SK-N-SH (cell line): ENCODE results near the gene KLHL12. TPM values are rescaled to one million over a fixed set of nuclear protein-coding genes. Genes with fewer than 3 reads are reported as not detected.

Source experiments
- CTCF ChIA-PET: fragments of 300-600, 350-600 bp; formaldehyde crosslinking; extraction: SDS; loops from one replicate; lab custom pipeline; 2021; lab: Yijun Ruan, JAX
- POLR2A ChIA-PET: fragments of 350-600 bp; sonication (Branson Sonifier 250); formaldehyde crosslinking; extraction: SDS; loops from one replicate; lab custom pipeline; 2020; ENCODE audit warnings: antibody characterized with exemption, inconsistent platforms; lab: Yijun Ruan, JAX
- DNase-seq: peaks from one replicate; pipeline ENCODE4 v3.0.0; 2012
- H2AFZ ChIP-seq: fragments of 200-600 bp; sonication (generic); 2 replicates; pipeline ENCODE4 v1.8.1; 2016; ENCODE audit warnings: antibody characterized with exemption, mild to moderate bottlenecking, low read depth
- H3F3A ChIP-seq: fragments of 200-600 bp; sonication (generic); replicated peaks from 2 replicates; pipeline ENCODE3; 2016; ENCODE audit warnings: antibody characterized with exemption, mild to moderate bottlenecking; ENCODE audit not compliant: insufficient read depth
- H3K27ac ChIP-seq, 2 experiments: fragments of 200-500 bp in 1 of 2; fragments of 200-600 bp in 1 of 2; sonication (Bioruptor generic) in 1 of 2; sonication (generic), shearing (Covaris generic) in 1 of 2; 2 replicates each; pipeline versions ENCODE4 v1.5.1 to v1.6.1; 2014 to 2016; ENCODE audit warnings: low read depth in 2 of 2, inconsistent platforms in 1 of 2, low read length in 1 of 2, mild to moderate bottlenecking in 1 of 2, mixed read lengths in 1 of 2
- H3K27me3 ChIP-seq: fragments of 200-600 bp; sonication (generic), shearing (Covaris generic); 2 replicates; pipeline ENCODE4 v1.6.1; 2016; ENCODE audit warnings: mixed run types; ENCODE audit not compliant: insufficient read depth
- H3K36me3 ChIP-seq, 2 experiments: fragments of 200-500 bp in 1 of 2; fragments of 200-600 bp in 1 of 2; sonication (Bioruptor generic) in 1 of 2; sonication (generic) in 1 of 2; replicated peaks in 1 of 2; 2 replicates each; pipeline versions ENCODE3 to v1.5.1; 2014 to 2016; ENCODE audit warnings: low read length in 1 of 2, mild to moderate bottlenecking in 1 of 2; ENCODE audit not compliant: insufficient read depth in 2 of 2, control insufficient read depth in 1 of 2
- H3K4me1 ChIP-seq, 2 experiments: fragments of 200-500 bp in 1 of 2; fragments of 200-600 bp in 1 of 2; sonication (Bioruptor generic) in 1 of 2; sonication (generic), shearing (Covaris generic) in 1 of 2; 2 replicates each; pipeline versions ENCODE4 v1.5.1 to v1.6.1; 2014 to 2016; ENCODE audit warnings: low read depth in 1 of 2, low read length in 1 of 2, mixed run types in 1 of 2; ENCODE audit not compliant: insufficient read depth in 2 of 2, control insufficient read depth in 1 of 2
- H3K4me2 ChIP-seq: fragments of 200-600 bp; sonication (generic), shearing (Covaris generic); 2 replicates; pipeline ENCODE4 v1.6.1; 2017; ENCODE audit warnings: mixed run types
- H3K4me3 ChIP-seq, 2 experiments: fragments of 200-500 bp in 1 of 2; fragments of 200-600 bp in 1 of 2; sonication (Bioruptor generic) in 1 of 2; sonication (generic), shearing (Covaris generic) in 1 of 2; 2 replicates each; pipeline versions ENCODE4 v1.5.1 to v1.8.1; 2014 to 2016; ENCODE audit warnings: low read depth in 2 of 2, inconsistent platforms in 1 of 2, low read length in 1 of 2, mild to moderate bottlenecking in 1 of 2, mixed read lengths in 1 of 2, moderate library complexity in 1 of 2
- H3K79me2 ChIP-seq: fragments of 200-600 bp; sonication (generic); 2 replicates; pipeline ENCODE4 v1.8.1; 2017; ENCODE audit warnings: mild to moderate bottlenecking; ENCODE audit not compliant: insufficient read depth
- H3K9ac ChIP-seq: fragments of 200-600 bp; sonication (generic); 2 replicates; pipeline ENCODE4 v1.6.1; 2017; ENCODE audit warnings: mixed run types
- H3K9me2 ChIP-seq: fragments of 200-600 bp; sonication (generic); 2 replicates; pipeline ENCODE4 v1.6.1; 2017; ENCODE audit warnings: mixed run types
- H3K9me3 ChIP-seq: fragments of 200-600 bp; sonication (generic); 2 replicates; pipeline ENCODE4 v1.6.1; 2017; ENCODE audit warnings: mixed run types, mild to moderate bottlenecking, moderate library complexity
- H4K20me1 ChIP-seq: fragments of 200-600 bp; sonication (generic); 2 replicates; pipeline ENCODE4 v1.6.1; 2017; ENCODE audit warnings: mild to moderate bottlenecking, mixed run types; ENCODE audit not compliant: insufficient read depth
- CHD2 ChIP-seq: fragments of 150-350 bp; IDR thresholded peaks from 2 replicates; pipeline ENCODE4 v1.6.1; 2018; ENCODE audit warnings: low read length; ENCODE audit not compliant: partially characterized antibody
- ELF1 ChIP-seq: IDR thresholded peaks from 2 replicates; pipeline ENCODE4 v1.4.0; 2012
- EP300 ChIP-seq, 2 experiments: IDR thresholded peaks; 2 replicates each; pipeline versions ENCODE4 v1.4.0 to v1.6.1; 2012; ENCODE audit warnings: borderline replicate concordance in 1 of 2, low read depth in 1 of 2, low read length in 1 of 2
- FOSL2 ChIP-seq: IDR thresholded peaks from 2 replicates; pipeline ENCODE4 v1.4.0; 2012; ENCODE audit warnings: low read depth, mild to moderate bottlenecking, moderate library complexity, borderline replicate concordance
- FOXM1 ChIP-seq: IDR thresholded peaks from 2 replicates; pipeline ENCODE4 v1.4.0; 2012; ENCODE audit warnings: low read depth, mild to moderate bottlenecking
- JUND ChIP-seq: IDR thresholded peaks from 2 replicates; pipeline ENCODE4 v1.4.0; 2012
- MXI1 ChIP-seq: IDR thresholded peaks from 2 replicates; pipeline ENCODE4 v1.6.1; 2012; ENCODE audit warnings: mild to moderate bottlenecking, low read depth, low read length, improper control_type of control experiment
- NRF1 ChIP-seq: IDR thresholded peaks from 2 replicates; pipeline ENCODE4 v1.6.1; 2012; ENCODE audit warnings: low read depth, mild to moderate bottlenecking, low read length
- RAD21 ChIP-seq: IDR thresholded peaks from 2 replicates; pipeline ENCODE4 v1.6.1; 2012; ENCODE audit warnings: mild to moderate bottlenecking, low read length
- RXRA ChIP-seq: IDR thresholded peaks from 2 replicates; pipeline ENCODE4 v1.4.0; 2012; ENCODE audit warnings: low read depth, mild to moderate bottlenecking, borderline replicate concordance
- TAF1 ChIP-seq: IDR thresholded peaks from 2 replicates; pipeline ENCODE4 v1.6.1; 2012; ENCODE audit warnings: low read depth, mild to moderate bottlenecking, low read length, moderate library complexity, borderline replicate concordance
- TCF12 ChIP-seq: IDR thresholded peaks from 2 replicates; pipeline ENCODE4 v1.4.0; 2012
- YY1 ChIP-seq: IDR thresholded peaks from 2 replicates; pipeline ENCODE4 v1.4.0; 2012; ENCODE audit warnings: low read depth, mild to moderate bottlenecking
- WGBS: methylation state at CpG from one replicate; pipeline ENCODE4 v1.1.6; 2017; ENCODE audit warnings: low lambda C conversion rate; 5-methylcytosine and 5-hydroxymethylcytosine counted together
- polyA plus RNA-seq, 3 experiments: library from polyadenylated mRNA; depleted of rRNA; stranded (reverse); fragments of >200 nt; gene quantifications; 2 replicates each; pipeline ENCODE4 v1.2.3, GENCODE V29; 2012
- TF ChIP-seq, protein P1 (sequence below): IDR thresholded peaks from 2 replicates; pipeline ENCODE4 v1.4.0; 2012; ENCODE audit warnings: low read depth
- TF ChIP-seq, protein P2 (sequence below): fragments of 150-350 bp; IDR thresholded peaks from 2 replicates; pipeline ENCODE4 v1.6.1; 2017; ENCODE audit warnings: antibody characterized with exemption, low read length, low read depth, borderline replicate concordance
- TF ChIP-seq, protein P3 (sequence below): IDR thresholded peaks from 2 replicates; pipeline ENCODE4 v1.4.0; 2012; ENCODE audit warnings: low read depth, borderline replicate concordance
- TF ChIP-seq, protein P4 (sequence below): fragments of 200-600 bp; sonication (generic); IDR thresholded peaks from 2 replicates; pipeline ENCODE4 v1.6.1; 2017; ENCODE audit warnings: antibody characterized with exemption, mild to moderate bottlenecking, moderate library complexity
- TF ChIP-seq, protein P5 (sequence below): fragments of 150-350 bp; IDR thresholded peaks from 2 replicates; pipeline ENCODE4 v1.6.1; 2016; ENCODE audit warnings: mild to moderate bottlenecking, low read depth, low read length
- TF ChIP-seq, protein P6 (sequence below): IDR thresholded peaks from 2 replicates; pipeline ENCODE4 v1.6.1; 2012; ENCODE audit warnings: mild to moderate bottlenecking, low read depth, low read length, moderate library complexity

KLHL12 gene
- polyA plus RNA-seq, 1 of the 3 experiments (the other 2 are of a cell fraction) = 22.6 TPM

DNA sequence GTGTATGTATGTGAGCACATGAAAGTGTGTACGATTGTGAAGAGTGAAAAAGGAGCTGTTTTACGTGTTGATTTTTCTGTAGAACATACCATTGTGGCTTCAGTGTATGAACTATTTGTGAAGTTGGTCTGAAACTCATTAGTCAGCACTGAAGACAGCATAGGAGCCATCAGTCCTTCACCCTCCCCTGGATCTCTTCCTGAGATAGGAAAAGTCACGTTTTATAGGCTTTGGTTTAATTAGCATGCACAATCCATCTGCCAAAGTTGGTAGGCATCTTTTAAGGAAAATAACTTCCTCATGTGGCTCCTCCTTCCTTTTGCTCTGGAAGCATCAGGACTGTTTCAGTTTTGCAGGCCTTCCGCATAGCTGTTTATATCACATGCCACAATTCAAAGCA lies 36.6 kb downstream of the KLHL12 start (continued):
- TF ChIP-seq, protein P1, sequence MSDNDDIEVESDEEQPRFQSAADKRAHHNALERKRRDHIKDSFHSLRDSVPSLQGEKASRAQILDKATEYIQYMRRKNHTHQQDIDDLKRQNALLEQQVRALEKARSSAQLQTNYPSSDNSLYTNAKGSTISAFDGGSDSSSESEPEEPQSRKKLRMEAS = no peak
- TF ChIP-seq TCF12 (no peak), MXI1 (no peak)

DNA sequence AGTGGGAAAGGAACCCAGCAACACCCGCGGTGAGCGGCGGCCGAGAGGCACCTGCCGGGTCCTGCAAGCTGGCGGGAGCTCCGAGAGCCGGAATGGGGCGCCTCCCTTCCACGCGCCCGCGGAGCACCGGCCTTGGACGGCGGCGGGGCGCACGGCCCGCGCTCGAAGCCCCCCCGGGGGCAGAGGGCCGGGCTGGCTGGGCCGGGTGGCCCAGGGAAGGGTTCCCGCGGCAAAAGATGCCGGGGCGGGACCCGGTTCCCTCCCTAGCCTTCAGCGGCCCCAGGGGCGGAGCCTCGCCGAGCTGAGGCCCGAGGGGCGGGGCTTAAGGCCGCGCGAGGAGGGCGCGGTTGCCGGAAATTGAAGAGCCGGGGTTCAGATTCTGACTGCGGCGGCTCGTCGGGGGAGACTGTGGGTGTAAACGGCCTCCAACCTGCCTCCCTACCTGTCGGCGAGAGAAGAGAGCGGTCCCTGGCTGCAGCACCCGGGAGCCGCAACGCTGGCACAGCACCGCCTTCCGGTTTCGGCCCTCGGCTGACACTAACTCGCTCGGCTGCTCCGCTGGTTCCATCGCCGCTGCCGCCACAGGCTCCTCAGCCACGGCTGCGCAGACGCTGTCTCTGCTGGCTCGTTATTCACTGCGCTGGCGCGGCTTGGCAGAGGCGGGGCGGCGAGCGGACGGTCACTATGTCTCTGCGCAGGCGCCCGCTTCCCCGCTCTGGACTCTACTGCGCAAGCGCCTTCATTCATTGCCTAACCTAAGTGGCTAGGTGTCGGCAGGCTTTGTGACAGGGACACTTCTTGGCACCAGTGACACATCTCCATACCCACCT lies 38.3 kb downstream of the KLHL12 start, which contains the start of gene RABIF:
Gene RABIF, minus strand, starts transcription at position 619 of the 830 bp plus-strand sequence. Its CDS starts 51 bp downstream, at position 568.
- Histone ChIP-seq H3K27me3 (no peaks in the 10 kb centered on the region), H3K4me2 (peak within 1 kb of the TSS; percentile 81), H3K27ac (peak within 1 kb of the TSS; percentile 84 to 99), H4K20me1 (no peaks in the 10 kb centered on the region), H2AFZ (peak within 1 kb of the TSS; percentile 80), H3K36me3 (peaks cover 20 to 38% of the 10 kb centered on the region in 2 experiments), H3K4me3 (peak within 1 kb of the TSS; percentile 84 to 90), H3K9me2 (no peaks in the 10 kb centered on the region), H3F3A (peaks cover 40% of the 10 kb centered on the region), H3K4me1 (peaks cover 0 to 8% of the 10 kb centered on the region in 2 experiments; a peak in 2 of 4 replicates), H3K9me3 (no peaks in the 10 kb centered on the region), H3K79me2 (peaks cover 41% of the 10 kb centered on the region), H3K9ac (peak within 1 kb of the TSS; percentile 68)
- POLR2A ChIA-PET = interaction anchor here (0.8 to 1.2 kb wide), 2 partner anchors 78 to 118 kb away, joined by 4 read pairs; partner anchors contain the start of genes PCAT6 and TMEM183A
- DNase-seq = peak; percentile 97
- CTCF ChIA-PET = interaction anchor here (0.7 to 1.0 kb wide), 2 partner anchors 13 to 111 kb away, joined by 3 read pairs; no protein-coding TSS in a partner anchor
- under 1% methylated on average over 33 of the region's 84 CpGs for WGBS
- TF ChIP-seq RAD21 (no peak), NRF1 (peak; percentile 99), TAF1 (peak; percentile 67), EP300 (IDR thresholded peaks at IDR 0.05; ENCODE audit: borderline replicate concordance in 1 of 2, low read depth in 1 of 2, low read length in 1 of 2) (no peak), CHD2 (peak; percentile 7), FOSL2 (no peak), FOXM1 (no peak), RXRA (no peak), JUND (no peak), ELF1 (peak; percentile 60; the same call in 1 of the 2 replicates), YY1 (no peak)
- TF ChIP-seq, protein P2, sequence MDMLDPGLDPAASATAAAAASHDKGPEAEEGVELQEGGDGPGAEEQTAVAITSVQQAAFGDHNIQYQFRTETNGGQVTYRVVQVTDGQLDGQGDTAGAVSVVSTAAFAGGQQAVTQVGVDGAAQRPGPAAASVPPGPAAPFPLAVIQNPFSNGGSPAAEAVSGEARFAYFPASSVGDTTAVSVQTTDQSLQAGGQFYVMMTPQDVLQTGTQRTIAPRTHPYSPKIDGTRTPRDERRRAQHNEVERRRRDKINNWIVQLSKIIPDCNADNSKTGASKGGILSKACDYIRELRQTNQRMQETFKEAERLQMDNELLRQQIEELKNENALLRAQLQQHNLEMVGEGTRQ = no peak
- TF ChIP-seq, protein P3, sequence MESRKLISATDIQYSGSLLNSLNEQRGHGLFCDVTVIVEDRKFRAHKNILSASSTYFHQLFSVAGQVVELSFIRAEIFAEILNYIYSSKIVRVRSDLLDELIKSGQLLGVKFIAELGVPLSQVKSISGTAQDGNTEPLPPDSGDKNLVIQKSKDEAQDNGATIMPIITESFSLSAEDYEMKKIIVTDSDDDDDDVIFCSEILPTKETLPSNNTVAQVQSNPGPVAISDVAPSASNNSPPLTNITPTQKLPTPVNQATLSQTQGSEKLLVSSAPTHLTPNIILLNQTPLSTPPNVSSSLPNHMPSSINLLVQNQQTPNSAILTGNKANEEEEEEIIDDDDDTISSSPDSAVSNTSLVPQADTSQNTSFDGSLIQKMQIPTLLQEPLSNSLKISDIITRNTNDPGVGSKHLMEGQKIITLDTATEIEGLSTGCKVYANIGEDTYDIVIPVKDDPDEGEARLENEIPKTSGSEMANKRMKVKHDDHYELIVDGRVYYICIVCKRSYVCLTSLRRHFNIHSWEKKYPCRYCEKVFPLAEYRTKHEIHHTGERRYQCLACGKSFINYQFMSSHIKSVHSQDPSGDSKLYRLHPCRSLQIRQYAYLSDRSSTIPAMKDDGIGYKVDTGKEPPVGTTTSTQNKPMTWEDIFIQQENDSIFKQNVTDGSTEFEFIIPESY = no peak
- TF ChIP-seq, protein P4, sequence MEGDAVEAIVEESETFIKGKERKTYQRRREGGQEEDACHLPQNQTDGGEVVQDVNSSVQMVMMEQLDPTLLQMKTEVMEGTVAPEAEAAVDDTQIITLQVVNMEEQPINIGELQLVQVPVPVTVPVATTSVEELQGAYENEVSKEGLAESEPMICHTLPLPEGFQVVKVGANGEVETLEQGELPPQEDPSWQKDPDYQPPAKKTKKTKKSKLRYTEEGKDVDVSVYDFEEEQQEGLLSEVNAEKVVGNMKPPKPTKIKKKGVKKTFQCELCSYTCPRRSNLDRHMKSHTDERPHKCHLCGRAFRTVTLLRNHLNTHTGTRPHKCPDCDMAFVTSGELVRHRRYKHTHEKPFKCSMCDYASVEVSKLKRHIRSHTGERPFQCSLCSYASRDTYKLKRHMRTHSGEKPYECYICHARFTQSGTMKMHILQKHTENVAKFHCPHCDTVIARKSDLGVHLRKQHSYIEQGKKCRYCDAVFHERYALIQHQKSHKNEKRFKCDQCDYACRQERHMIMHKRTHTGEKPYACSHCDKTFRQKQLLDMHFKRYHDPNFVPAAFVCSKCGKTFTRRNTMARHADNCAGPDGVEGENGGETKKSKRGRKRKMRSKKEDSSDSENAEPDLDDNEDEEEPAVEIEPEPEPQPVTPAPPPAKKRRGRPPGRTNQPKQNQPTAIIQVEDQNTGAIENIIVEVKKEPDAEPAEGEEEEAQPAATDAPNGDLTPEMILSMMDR = no peak; the same call in 1 of the 2 replicates
- TF ChIP-seq, protein P5, sequence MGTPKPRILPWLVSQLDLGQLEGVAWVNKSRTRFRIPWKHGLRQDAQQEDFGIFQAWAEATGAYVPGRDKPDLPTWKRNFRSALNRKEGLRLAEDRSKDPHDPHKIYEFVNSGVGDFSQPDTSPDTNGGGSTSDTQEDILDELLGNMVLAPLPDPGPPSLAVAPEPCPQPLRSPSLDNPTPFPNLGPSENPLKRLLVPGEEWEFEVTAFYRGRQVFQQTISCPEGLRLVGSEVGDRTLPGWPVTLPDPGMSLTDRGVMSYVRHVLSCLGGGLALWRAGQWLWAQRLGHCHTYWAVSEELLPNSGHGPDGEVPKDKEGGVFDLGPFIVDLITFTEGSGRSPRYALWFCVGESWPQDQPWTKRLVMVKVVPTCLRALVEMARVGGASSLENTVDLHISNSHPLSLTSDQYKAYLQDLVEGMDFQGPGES = no peak
- TF ChIP-seq, protein P6, sequence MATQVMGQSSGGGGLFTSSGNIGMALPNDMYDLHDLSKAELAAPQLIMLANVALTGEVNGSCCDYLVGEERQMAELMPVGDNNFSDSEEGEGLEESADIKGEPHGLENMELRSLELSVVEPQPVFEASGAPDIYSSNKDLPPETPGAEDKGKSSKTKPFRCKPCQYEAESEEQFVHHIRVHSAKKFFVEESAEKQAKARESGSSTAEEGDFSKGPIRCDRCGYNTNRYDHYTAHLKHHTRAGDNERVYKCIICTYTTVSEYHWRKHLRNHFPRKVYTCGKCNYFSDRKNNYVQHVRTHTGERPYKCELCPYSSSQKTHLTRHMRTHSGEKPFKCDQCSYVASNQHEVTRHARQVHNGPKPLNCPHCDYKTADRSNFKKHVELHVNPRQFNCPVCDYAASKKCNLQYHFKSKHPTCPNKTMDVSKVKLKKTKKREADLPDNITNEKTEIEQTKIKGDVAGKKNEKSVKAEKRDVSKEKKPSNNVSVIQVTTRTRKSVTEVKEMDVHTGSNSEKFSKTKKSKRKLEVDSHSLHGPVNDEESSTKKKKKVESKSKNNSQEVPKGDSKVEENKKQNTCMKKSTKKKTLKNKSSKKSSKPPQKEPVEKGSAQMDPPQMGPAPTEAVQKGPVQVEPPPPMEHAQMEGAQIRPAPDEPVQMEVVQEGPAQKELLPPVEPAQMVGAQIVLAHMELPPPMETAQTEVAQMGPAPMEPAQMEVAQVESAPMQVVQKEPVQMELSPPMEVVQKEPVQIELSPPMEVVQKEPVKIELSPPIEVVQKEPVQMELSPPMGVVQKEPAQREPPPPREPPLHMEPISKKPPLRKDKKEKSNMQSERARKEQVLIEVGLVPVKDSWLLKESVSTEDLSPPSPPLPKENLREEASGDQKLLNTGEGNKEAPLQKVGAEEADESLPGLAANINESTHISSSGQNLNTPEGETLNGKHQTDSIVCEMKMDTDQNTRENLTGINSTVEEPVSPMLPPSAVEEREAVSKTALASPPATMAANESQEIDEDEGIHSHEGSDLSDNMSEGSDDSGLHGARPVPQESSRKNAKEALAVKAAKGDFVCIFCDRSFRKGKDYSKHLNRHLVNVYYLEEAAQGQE = no peak
- TF ChIP-seq, protein P1 = 0 out of 2 replicates have a peak, but pooled peaks have one; percentile 16
